Esophagus muscularis mucosa (tissue), 4 donors: Measurements from ENCODE around the gene SRSF5. TPM values are rescaled to one million over a fixed set of nuclear protein-coding genes. Genes with fewer than 3 reads are reported as not detected.
"Not testable (repeated sequence)": the region's sequence is repeated elsewhere in the genome, so short reads cannot be mapped to it uniquely, and the experiment has no call there.

Experiments used
- DNase-seq: peaks from one replicate; pipeline ENCODE4 v3.0.0-alpha.2; 2017; ENCODE audit errors: extremely low spot score
- H3K27ac ChIP-seq, 4 donors: fragments of 200-600 bp; sonication (generic); replicated peaks in 1 of 4; 1 replicate in 3 of 4; 2 replicates in 1 of 4; pipeline ENCODE4 v1.5.1; 2016 to 2019; ENCODE audit warnings: mild to moderate bottlenecking in 1 of 4
- H3K27me3 ChIP-seq, 4 donors: fragments of 200-600 bp; sonication (generic); one replicate each; pipeline versions ENCODE4 v1.5.1 to v1.6.0; 2016 to 2019
- H3K36me3 ChIP-seq, 4 donors: fragments of 200-600 bp; sonication (generic); one replicate each; pipeline ENCODE4 v1.5.1; 2016 to 2019
- H3K4me1 ChIP-seq, 4 donors: fragments of 200-600 bp; sonication (generic); one replicate each; pipeline ENCODE4 v1.5.1; 2016 to 2019
- H3K4me3 ChIP-seq, 4 donors: fragments of 200-600 bp; sonication (generic); 1 replicate in 2 of 4; 2 replicates in 2 of 4; pipeline ENCODE4 v1.5.1; 2016 to 2019; ENCODE audit warnings: mild to moderate bottlenecking in 4 of 4, moderate library complexity in 1 of 4
- H3K9me3 ChIP-seq, 4 donors: fragments of 200-600 bp; sonication (generic); 1 replicate in 3 of 4; 2 replicates in 1 of 4; pipeline ENCODE4 v1.5.1; 2016 to 2019
- CTCF ChIP-seq, 3 experiments: fragments of 200-600 bp in 2 of 3; fragments of 450-650 bp in 1 of 3; sonication (generic) in 2 of 3; IDR thresholded peaks; one replicate each; pipeline ENCODE4 v1.5.1; 2017 to 2019; ENCODE audit warnings: antibody characterized with exemption in 3 of 3, mild to moderate bottlenecking in 2 of 3, moderate library complexity in 1 of 3
- EP300 ChIP-seq: sonication (generic); formaldehyde crosslinking; IDR thresholded peaks from one replicate; pipeline ENCODE4 v1.6.1; 2017; ENCODE audit warnings: antibody characterized with exemption
- POLR2A ChIP-seq: fragments of 450-650 bp; IDR thresholded peaks from one replicate; pipeline ENCODE4 v1.6.1; 2017; ENCODE audit warnings: antibody characterized with exemption, moderate library complexity, mild to moderate bottlenecking, low read depth
- POLR2AphosphoS5 ChIP-seq, 2 donors: sonication (generic); formaldehyde crosslinking; IDR thresholded peaks; one replicate each; pipeline ENCODE4 v1.6.1; 2017; ENCODE audit warnings: antibody characterized with exemption in 2 of 2
- WGBS: methylation state at CpG from one replicate; pipeline ENCODE4 v1.1.5; 2018; 5-methylcytosine and 5-hydroxymethylcytosine counted together
- intact Hi-C: fragments of 100-400 bp; cut with DNase I; formaldehyde crosslinking; loops from one replicate; pipeline ENCODE4 v1.15.1; 2023
- total RNA-seq, 4 donors: library from RNA; depleted of rRNA; stranded (reverse); fragments of >200 nt; gene quantifications; one replicate each; pipeline versions ENCODE4 v1.1.0 to v1.2.1, GENCODE V29; 2016

The SRSF5 gene
- total RNA-seq = 100 to 1,000 TPM; 185 to 291 (median 211) TPM

- no peaks in the 10 kb centered on the region for H3K9me3 ChIP-seq
- H3K4me1 ChIP-seq = peaks cover 41 to 48% (median 46%) of the 10 kb centered on the region in 4 donors
- intact Hi-C loops = loop anchor here (5.0 kb wide), 1 partner anchor 155 kb away; the partner anchor contains the start of gene SUSD6
- WGBS = under 1% methylated on average over 18 of the region's 31 CpGs
- H3K27ac ChIP-seq = peak within 1 kb of the TSS; percentile 98 to 100 (median 100)
- no peaks in the 10 kb centered on the region for H3K27me3 ChIP-seq
- H3K36me3 ChIP-seq = peaks cover 37 to 44% (median 40%) of the 10 kb centered on the region in 4 donors
- H3K4me3 ChIP-seq = peak within 1 kb of the TSS; percentile 71 to 100 (median 91)
- TF ChIP-seq POLR2A (peak; percentile 98), POLR2AphosphoS5 (IDR thresholded peaks at IDR 0.05) (peak; percentile 100), EP300 (no peak)
- DNase-seq = peak; percentile 99
Observed at GRCh38 chr14:69766984-69767368, at the start of gene SRSF5. Gene SRSF5, plus strand, starts transcription at chr14:69767142. Its CDS starts 1,015 bp downstream, at chr14:69768157.

- H3K9me3 ChIP-seq, H3K27me3 ChIP-seq, intact Hi-C loops, DNase-seq, H3K4me3 ChIP-seq: not testable (repeated sequence)
- 86% methylated on average over 2 of the region's 2 CpGs for WGBS
- Histone ChIP-seq H3K4me1 (peaks cover 36 to 56% (median 45%) of the 10 kb centered on the region in 4 donors), H3K27ac (peak overlapping the region in 2 of 4 donors; percentile 37 to 64), H3K36me3 (peaks cover 0 to 11% (median under 1%) of the 10 kb centered on the region in 4 donors)
Observed at GRCh38 chr14:69718614-69719013, 48.3 kb upstream of the SRSF5 start.

- Histone ChIP-seq H3K36me3 (peaks cover 0 to 2% (median 0%) of the 10 kb centered on the region in 4 donors), H3K9me3 (no peaks in the 10 kb centered on the region), H3K27ac (peak overlapping the region; percentile 29 to 64 (median 42)), H3K4me3 (no peak overlapping the region), H3K27me3 (no peaks in the 10 kb centered on the region), H3K4me1 (peaks cover 36 to 49% (median 40%) of the 10 kb centered on the region in 4 donors)
- no peak for DNase-seq
- TF ChIP-seq CTCF (IDR thresholded peaks at IDR 0.05) (no peak), EP300 (peak; percentile 43), POLR2AphosphoS5 (IDR thresholded peaks at IDR 0.05) (peak; percentile 70 to 75), POLR2A (no peak)
- WGBS = 61% methylated on average over 6 of the region's 7 CpGs
- intact Hi-C loops = no loop called here
Observed at GRCh38 chr14:69719501-69719951, 47.4 kb upstream of the SRSF5 start.

- Histone ChIP-seq H3K4me3 (no peak overlapping the region), H3K4me1 (peaks cover 29 to 39% (median 32%) of the 10 kb centered on the region in 4 donors), H3K27ac (no peak overlapping the region), H3K36me3 (no peaks in the 10 kb centered on the region), H3K9me3 (no peaks in the 10 kb centered on the region), H3K27me3 (no peaks in the 10 kb centered on the region)
- intact Hi-C loops = no loop called here
- TF ChIP-seq POLR2A (no peak), POLR2AphosphoS5 (IDR thresholded peaks at IDR 0.05) (no peak), EP300 (no peak), CTCF (IDR thresholded peaks at IDR 0.05) (no peak)
- DNase-seq = no peak
- WGBS = 81% methylated on average over 4 of the region's 4 CpGs
Observed at GRCh38 chr14:69720912-69721311, 46.0 kb upstream of the SRSF5 start.

- intact Hi-C loops = loop anchor here (2.0 kb wide), 1 partner anchor 142 kb away; no protein-coding TSS in a partner anchor
- H3K27me3 ChIP-seq = no peaks in the 10 kb centered on the region
- peak; percentile 95 for DNase-seq
- peak; percentile 96 to 98 (median 98) for TF ChIP-seq CTCF (IDR thresholded peaks at IDR 0.05)
- TF ChIP-seq POLR2AphosphoS5 (IDR thresholded peaks at IDR 0.05) = peak in 1 of 2 donors; percentile 65
- TF ChIP-seq POLR2A = no peak
- WGBS = 9% methylated on average over 21 of the region's 51 CpGs
- H3K36me3 ChIP-seq = no peaks in the 10 kb centered on the region
- no peaks in the 10 kb centered on the region for H3K9me3 ChIP-seq
- peak overlapping the region; percentile 49 to 68 (median 60) for H3K27ac ChIP-seq
- peaks cover 10 to 22% (median 17%) of the 10 kb centered on the region in 4 donors for H3K4me1 ChIP-seq
- H3K4me3 ChIP-seq = peak overlapping the region; percentile 49 to 63 (median 50)
Observed at GRCh38 chr14:69726761-69727511, 40.0 kb upstream of the SRSF5 start.
